OCI-LY3 (cell line): ENCODE results near the gene ASPSCR1.

Experiments
- H2AFZ ChIP-seq: fragments of 200-600, 300-600 bp; shearing (Covaris generic); 2 replicates; pipeline ENCODE4 v1.6.0; 2014; ENCODE audit warnings: antibody characterized with exemption, low read depth, low read length
- H3K27ac ChIP-seq: fragments of 200-600, 300-600 bp; sonication (generic); 2 replicates; pipeline ENCODE4 v1.5.1; 2014; ENCODE audit warnings: mild to moderate bottlenecking, low read length, moderate library complexity, mixed read lengths
- H3K27me3 ChIP-seq: fragments of 200-600, 300-600 bp; sonication (generic); 2 replicates; pipeline ENCODE4 v1.6.1; 2014; ENCODE audit warnings: low read depth, low read length, mixed read lengths
- H3K36me3 ChIP-seq: fragments of 200-600, 300-600 bp; sonication (generic); replicated peaks from 2 replicates; pipeline ENCODE3; 2014; ENCODE audit warnings: low read depth, low read length, mixed read lengths
- H3K4me1 ChIP-seq: fragments of 300-600, 200-600 bp; sonication (generic); 2 replicates; pipeline ENCODE4 v1.6.1; 2014; ENCODE audit warnings: low read length, mixed read lengths
- H3K4me2 ChIP-seq: fragments of 200-600, 300-600 bp; sonication (generic); 2 replicates; pipeline ENCODE4 v1.6.1; 2014; ENCODE audit warnings: low read length, mixed read lengths
- H3K4me3 ChIP-seq: fragments of 300-600, 200-600 bp; sonication (generic); 2 replicates; pipeline ENCODE4 v1.5.1; 2014; ENCODE audit warnings: antibody characterized with exemption, mild to moderate bottlenecking, low read length, moderate library complexity
- H3K79me2 ChIP-seq: fragments of 300-600, 200-600 bp; shearing (Covaris generic); 2 replicates; pipeline ENCODE4 v1.6.1; 2014; ENCODE audit warnings: mild to moderate bottlenecking, low read length, mixed read lengths
- H3K9ac ChIP-seq: fragments of 300-600, 200-600 bp; shearing (Covaris generic); 2 replicates; pipeline ENCODE4 v1.6.0; 2014; ENCODE audit warnings: mild to moderate bottlenecking, low read length, moderate library complexity
- H3K9me3 ChIP-seq: fragments of 200-600, 300-600 bp; shearing (Covaris generic); 2 replicates; pipeline ENCODE4 v1.6.1; 2014; ENCODE audit warnings: low read length, mixed read lengths; ENCODE audit not compliant: insufficient read depth
- H4K20me1 ChIP-seq: fragments of 200-600, 300-600 bp; sonication (generic); 2 replicates; pipeline ENCODE4 v1.6.1; 2016; ENCODE audit warnings: low read length, mixed read lengths; ENCODE audit not compliant: insufficient read depth
- CTCF ChIP-seq: fragments of 200-600, 300-600 bp; sonication (generic); IDR thresholded peaks from 2 replicates; pipeline ENCODE4 v1.5.1; 2014; ENCODE audit warnings: antibody characterized with exemption, low read length, low read depth
- EZH2phosphoT487 ChIP-seq: fragments of 200-600 bp; shearing (Covaris generic); IDR thresholded peaks from 2 replicates; pipeline ENCODE4 v1.6.1; 2018; ENCODE audit warnings: antibody characterized with exemption, mixed run types, low read depth

The ASPSCR1 gene

GRCh38 chr17:81983011-81983638 is 5.7 kb downstream of the ASPSCR1 start:
- H3K4me3 ChIP-seq, result no peak overlapping the region
- peaks cover 4% of the 10 kb centered on the region; the same call in 1 of the 2 replicates for H3K79me2 ChIP-seq
- H3K4me1 ChIP-seq, result peaks cover 4% of the 10 kb centered on the region; the same call in 1 of the 2 replicates
- H3K4me2 ChIP-seq, result no peak overlapping the region
- peaks cover 12% of the 10 kb centered on the region for H3K36me3 ChIP-seq
- no peak overlapping the region for H2AFZ ChIP-seq
- no peaks in the 10 kb centered on the region for H3K9me3 ChIP-seq
- H3K9ac ChIP-seq, result no peak overlapping the region
- no peak overlapping the region for H3K27ac ChIP-seq
- H4K20me1 ChIP-seq, result no peaks in the 10 kb centered on the region
- TF ChIP-seq EZH2phosphoT487 (no peak), CTCF (no peak)
- no peaks in the 10 kb centered on the region for H3K27me3 ChIP-seq

- H3K36me3 ChIP-seq, result peaks cover 12% of the 10 kb centered on the region
- no peaks in the 10 kb centered on the region for H3K79me2 ChIP-seq
- H3K27ac ChIP-seq, result no peak overlapping the region
- no peaks in the 10 kb centered on the region for H4K20me1 ChIP-seq
- no peak overlapping the region for H3K4me3 ChIP-seq
- no peak overlapping the region for H3K4me2 ChIP-seq
- H3K9me3 ChIP-seq, result no peaks in the 10 kb centered on the region
- H3K4me1 ChIP-seq, result no peaks in the 10 kb centered on the region
- no peaks in the 10 kb centered on the region for H3K27me3 ChIP-seq
- TF ChIP-seq CTCF (no peak), EZH2phosphoT487 (no peak)
- H3K9ac ChIP-seq, result no peak overlapping the region
- H2AFZ ChIP-seq, result no peak overlapping the region
Measured at GRCh38 chr17:81983639-81984373, 6.4 kb downstream of the ASPSCR1 start.

DNA sequence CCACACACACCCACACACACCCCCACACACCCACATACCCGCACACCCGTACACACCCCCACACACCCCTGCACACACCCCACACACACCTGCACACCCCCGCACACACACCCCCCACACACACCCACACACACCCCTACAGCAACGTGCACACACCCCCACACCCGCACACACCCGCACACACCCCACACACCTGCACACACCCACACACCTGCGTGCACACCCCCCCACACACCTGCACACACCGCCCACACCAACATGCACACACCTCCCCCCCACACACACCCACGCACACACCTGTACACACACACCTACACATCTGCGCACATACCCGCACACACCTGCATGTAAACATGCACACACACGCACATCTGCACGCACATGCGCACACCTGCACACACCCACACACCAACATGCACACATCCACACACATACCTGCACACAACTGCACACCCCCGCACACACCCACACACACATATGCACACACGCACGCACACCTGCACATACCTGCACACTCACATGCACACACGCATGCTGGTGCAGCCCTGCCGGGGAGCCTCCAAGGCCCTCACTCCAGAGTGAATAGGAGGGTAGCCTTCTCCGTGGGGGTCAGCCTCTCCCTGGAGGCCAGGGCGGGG is 7.5 kb downstream of the ASPSCR1 start:
- no peaks in the 10 kb centered on the region for H3K4me1 ChIP-seq
- H3K27me3 ChIP-seq, result no peaks in the 10 kb centered on the region
- H3K9ac ChIP-seq, result no peak overlapping the region
- H2AFZ ChIP-seq, result no peak overlapping the region
- H3K36me3 ChIP-seq, result peaks cover 12% of the 10 kb centered on the region
- no peaks in the 10 kb centered on the region for H4K20me1 ChIP-seq
- no peak overlapping the region for H3K4me2 ChIP-seq
- no peak overlapping the region for H3K27ac ChIP-seq
- no peaks in the 10 kb centered on the region for H3K79me2 ChIP-seq
- TF ChIP-seq CTCF, result no peak
- no peak for TF ChIP-seq EZH2phosphoT487
- no peak overlapping the region for H3K4me3 ChIP-seq
- no peaks in the 10 kb centered on the region for H3K9me3 ChIP-seq

GRCh38 chr17:81986606-81987005 is 9.2 kb downstream of the ASPSCR1 start:
- H3K4me1 ChIP-seq, result no peaks in the 10 kb centered on the region
- H3K4me2 ChIP-seq, result no peak overlapping the region
- no peaks in the 10 kb centered on the region for H4K20me1 ChIP-seq
- TF ChIP-seq CTCF, result no peak
- TF ChIP-seq EZH2phosphoT487, result no peak
- H3K9ac ChIP-seq, result no peak overlapping the region
- no peaks in the 10 kb centered on the region for H3K9me3 ChIP-seq
- no peak overlapping the region for H3K27ac ChIP-seq
- no peaks in the 10 kb centered on the region for H3K27me3 ChIP-seq
- H2AFZ ChIP-seq, result no peak overlapping the region
- peaks cover 9% of the 10 kb centered on the region for H3K36me3 ChIP-seq
- no peak overlapping the region for H3K4me3 ChIP-seq
- no peaks in the 10 kb centered on the region for H3K79me2 ChIP-seq
